SJSA1 (cell line): ENCODE results near the gene CNOT3. TPM values are rescaled to one million over a fixed set of nuclear protein-coding genes. Genes with fewer than 3 reads are reported as not detected.
"Not testable (repeated sequence)": the region's sequence is repeated elsewhere in the genome, so short reads cannot be mapped to it uniquely, and the experiment has no call there.

ENCODE experiments used
- DNase-seq, 2 experiments: peaks; one replicate each; pipeline ENCODE4 v3.0.0-alpha.2; 2015 to 2020; ENCODE audit warnings: low spot score in 2 of 2, low read depth in 1 of 2
- H3K27ac ChIP-seq: fragments of 250-450 bp; sonication (Bioruptor Pico); 2 replicates; pipeline ENCODE4 v1.5.1; 2020; ENCODE audit warnings: mild to moderate bottlenecking, moderate library complexity
- H3K27me3 ChIP-seq: fragments of 250-450 bp; sonication (Bioruptor Pico); replicated peaks from 2 replicates; pipeline ENCODE4 v1.5.1; 2020; ENCODE audit warnings: mild to moderate bottlenecking, moderate library complexity
- H3K36me3 ChIP-seq: fragments of 250-450 bp; sonication (Bioruptor Pico); 2 replicates; pipeline ENCODE4 v1.5.1; 2020; ENCODE audit warnings: mild to moderate bottlenecking
- H3K4me1 ChIP-seq: fragments of 250-450 bp; sonication (Bioruptor Pico); replicated peaks from 2 replicates; pipeline ENCODE4 v1.6.1; 2021; ENCODE audit warnings: mild to moderate bottlenecking
- H3K4me3 ChIP-seq: fragments of 250-450 bp; sonication (Bioruptor Pico); 2 replicates; pipeline ENCODE4 v1.5.1; 2020; ENCODE audit warnings: mild to moderate bottlenecking
- H3K9me3 ChIP-seq: fragments of 250-450 bp; sonication (Bioruptor Pico); replicated peaks from 2 replicates; pipeline ENCODE4 v1.5.1; 2020; ENCODE audit warnings: mild to moderate bottlenecking
- total RNA-seq: library from RNA; depleted of rRNA; stranded (reverse); fragments of >200 nt; shearing (Covaris generic); gene quantifications from 2 replicates; pipeline ENCODE4 v1.2.3, GENCODE V29; 2014; rRNA removed

The CNOT3 gene
- total RNA-seq, 1 experiment from 2014 or later, result 13.9 TPM

DNA sequence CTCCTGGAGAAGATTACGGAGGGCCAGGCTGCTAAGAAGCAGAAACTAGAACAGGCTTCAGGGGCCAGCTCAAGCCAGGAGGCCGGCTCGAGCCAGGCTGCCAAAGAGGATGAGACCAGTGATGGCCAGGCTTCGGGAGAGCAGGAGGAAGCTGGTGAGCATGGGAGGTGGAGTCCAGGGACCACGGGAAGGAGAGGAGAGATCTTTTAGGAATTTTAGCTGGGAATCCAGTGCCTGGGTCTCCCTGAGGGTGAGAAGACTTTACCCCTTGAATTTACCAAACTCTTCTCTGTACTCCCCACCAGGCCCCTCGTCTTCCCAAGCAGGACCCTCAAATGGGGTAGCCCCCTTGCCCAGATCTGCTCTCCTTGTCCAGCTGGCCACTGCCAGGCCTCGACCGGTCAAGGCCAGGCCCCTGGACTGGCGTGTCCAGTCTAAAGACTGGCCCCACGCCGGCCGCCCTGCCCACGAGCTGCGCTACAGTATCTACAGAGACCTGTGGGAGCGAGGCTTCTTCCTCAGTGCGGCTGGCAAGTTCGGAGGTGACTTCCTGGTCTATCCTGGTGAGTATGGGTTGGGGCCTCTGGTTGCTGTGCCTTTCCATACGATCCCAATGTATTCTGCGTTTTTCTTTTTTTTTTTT is 54.4 kb downstream of the CNOT3 start:
- H3K4me3 ChIP-seq, result peak overlapping the region; percentile 88
- no peaks in the 10 kb centered on the region for H3K27me3 ChIP-seq

DNA sequence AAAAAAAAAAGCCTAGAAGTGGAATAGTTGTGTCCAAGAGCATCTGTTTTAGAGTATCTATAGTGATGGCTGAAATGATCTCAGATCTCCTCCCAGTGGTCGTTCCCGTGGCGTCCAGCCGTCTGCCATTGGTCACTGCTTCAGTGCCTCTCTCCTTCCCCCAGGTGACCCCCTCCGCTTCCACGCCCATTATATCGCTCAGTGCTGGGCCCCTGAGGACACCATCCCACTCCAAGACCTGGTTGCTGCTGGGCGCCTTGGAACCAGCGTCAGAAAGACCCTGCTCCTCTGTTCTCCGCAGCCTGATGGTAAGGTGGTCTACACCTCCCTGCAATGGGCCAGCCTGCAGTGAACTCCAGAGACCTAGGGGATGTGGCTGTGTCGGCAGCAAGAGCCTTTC is 55.4 kb downstream of the CNOT3 start:
- H3K27me3 ChIP-seq, result no peaks in the 10 kb centered on the region
- H3K9me3 ChIP-seq, result no peaks in the 10 kb centered on the region
- peaks cover 11% of the 10 kb centered on the region for H3K4me1 ChIP-seq
- peaks cover 21% of the 10 kb centered on the region for H3K36me3 ChIP-seq
- no peak overlapping the region for H3K4me3 ChIP-seq
- H3K27ac ChIP-seq, result no peak overlapping the region
- DNase-seq, result no peak

More for the DNA sequence above, 54.4 kb downstream of the CNOT3 start:
- no peak for DNase-seq
- H3K4me1 ChIP-seq, result peaks cover 13% of the 10 kb centered on the region
- H3K27ac ChIP-seq, result no peak overlapping the region
- H3K9me3 ChIP-seq, result no peaks in the 10 kb centered on the region
- peaks cover 29% of the 10 kb centered on the region for H3K36me3 ChIP-seq

DNA sequence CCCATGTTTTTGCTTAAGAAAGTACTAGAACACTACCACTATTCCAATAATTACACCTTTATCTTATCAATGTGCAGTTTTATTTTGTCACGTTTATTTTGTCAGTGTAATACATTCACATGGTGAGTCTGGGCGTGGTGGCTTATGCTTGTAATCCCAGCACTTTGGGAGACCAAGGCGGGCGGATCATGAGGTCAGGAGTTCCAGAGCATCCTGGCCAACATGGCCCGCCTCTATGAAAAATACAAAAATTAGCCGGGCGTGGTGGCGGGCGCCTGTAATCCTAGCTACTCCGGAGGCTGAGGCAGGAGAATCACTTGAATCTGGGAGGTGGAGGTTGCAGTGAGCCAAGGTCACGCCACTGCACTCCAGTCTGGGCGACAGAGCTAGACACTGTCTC is 56.9 kb downstream of the CNOT3 start:
- not testable (repeated sequence) for H3K9me3 ChIP-seq, H3K4me3 ChIP-seq

DNA sequence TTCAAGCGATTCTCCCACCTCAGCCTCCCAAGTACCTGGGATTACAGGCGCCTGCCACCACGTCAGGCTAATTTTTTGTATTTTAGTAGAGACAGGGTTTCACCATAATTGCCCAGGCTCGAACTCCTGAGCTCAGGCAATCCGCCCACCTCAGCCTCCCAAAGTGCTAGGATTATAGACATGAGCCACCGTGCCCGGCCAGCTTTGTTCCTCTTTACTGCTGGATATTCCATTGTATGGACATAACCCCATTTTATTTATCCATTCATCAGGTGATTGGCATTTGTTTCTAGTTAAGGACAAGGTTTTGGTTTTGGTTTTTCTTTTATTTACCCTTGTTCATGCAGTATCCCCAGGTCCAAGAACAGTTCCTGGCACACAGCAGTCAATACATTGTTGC is 59.0 kb downstream of the CNOT3 start:
- H3K27ac ChIP-seq, result no peak overlapping the region
- DNase-seq, result no peak
- H3K4me3 ChIP-seq, result no peak overlapping the region
- peaks cover 12% of the 10 kb centered on the region for H3K4me1 ChIP-seq
- H3K9me3 ChIP-seq, result 0 out of 2 replicates have a peak, but pooled peaks cover 2% of the 10 kb centered on the region
- H3K27me3 ChIP-seq, result no peaks in the 10 kb centered on the region
- peaks cover 21% of the 10 kb centered on the region for H3K36me3 ChIP-seq

More for the DNA sequence above, 56.9 kb downstream of the CNOT3 start:
- not testable (repeated sequence) for DNase-seq, H3K27me3 ChIP-seq, H3K27ac ChIP-seq, H3K4me1 ChIP-seq
- peaks cover 16% of the 10 kb centered on the region for H3K36me3 ChIP-seq

DNA sequence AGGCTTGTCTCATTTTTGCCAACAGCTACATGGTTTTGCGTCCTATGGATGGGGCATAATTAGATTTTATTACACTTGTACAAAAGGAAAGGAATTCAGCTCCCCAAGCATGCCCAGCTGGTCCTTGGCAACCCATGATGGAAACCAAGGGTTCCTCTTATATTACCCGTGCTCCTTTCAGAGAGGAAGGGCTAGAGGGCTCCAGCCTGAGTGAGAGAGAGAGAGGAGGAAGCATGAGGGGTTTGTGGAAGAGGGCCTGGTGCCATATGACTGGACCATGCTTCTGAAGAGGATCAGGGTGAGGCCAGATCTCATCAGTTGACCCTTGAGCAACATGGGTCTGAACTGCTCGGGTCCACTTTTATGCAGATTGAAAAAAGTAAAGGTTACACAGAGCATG is 59.6 kb downstream of the CNOT3 start:
- Histone ChIP-seq H3K27me3 (no peaks in the 10 kb centered on the region), H3K36me3 (peaks cover 25% of the 10 kb centered on the region), H3K9me3 (0 out of 2 replicates have a peak, but pooled peaks cover 3% of the 10 kb centered on the region), H3K27ac (no peak overlapping the region), H3K4me3 (no peak overlapping the region), H3K4me1 (peaks cover 14% of the 10 kb centered on the region)
- no peak for DNase-seq

DNA sequence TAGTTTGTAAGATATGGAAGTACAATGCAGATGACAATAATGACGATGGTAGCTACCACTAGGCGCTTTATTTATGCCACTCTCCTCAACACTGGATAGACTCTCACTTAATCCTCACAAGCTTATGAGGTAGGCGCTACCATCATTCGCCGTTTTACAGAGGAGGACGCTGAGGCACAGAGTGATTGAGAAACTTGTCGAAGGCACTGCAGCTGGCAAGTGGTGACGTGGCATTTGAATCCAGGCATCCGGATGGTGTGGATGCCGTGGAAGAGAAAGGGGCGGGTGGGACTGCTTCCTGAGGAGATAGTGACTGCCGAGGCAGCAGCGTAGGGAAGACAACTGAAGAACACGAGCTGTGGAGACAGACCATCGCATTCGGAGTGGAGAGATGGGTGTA is 61.8 kb downstream of the CNOT3 start:
- 0 out of 2 replicates have a peak, but pooled peaks cover 3% of the 10 kb centered on the region for H3K9me3 ChIP-seq
- peaks cover 42% of the 10 kb centered on the region for H3K36me3 ChIP-seq
- no peaks in the 10 kb centered on the region for H3K27me3 ChIP-seq
- H3K4me1 ChIP-seq, result peaks cover 28% of the 10 kb centered on the region
- DNase-seq, result no peak
- no peak overlapping the region for H3K4me3 ChIP-seq
- H3K27ac ChIP-seq, result no peak overlapping the region

DNA sequence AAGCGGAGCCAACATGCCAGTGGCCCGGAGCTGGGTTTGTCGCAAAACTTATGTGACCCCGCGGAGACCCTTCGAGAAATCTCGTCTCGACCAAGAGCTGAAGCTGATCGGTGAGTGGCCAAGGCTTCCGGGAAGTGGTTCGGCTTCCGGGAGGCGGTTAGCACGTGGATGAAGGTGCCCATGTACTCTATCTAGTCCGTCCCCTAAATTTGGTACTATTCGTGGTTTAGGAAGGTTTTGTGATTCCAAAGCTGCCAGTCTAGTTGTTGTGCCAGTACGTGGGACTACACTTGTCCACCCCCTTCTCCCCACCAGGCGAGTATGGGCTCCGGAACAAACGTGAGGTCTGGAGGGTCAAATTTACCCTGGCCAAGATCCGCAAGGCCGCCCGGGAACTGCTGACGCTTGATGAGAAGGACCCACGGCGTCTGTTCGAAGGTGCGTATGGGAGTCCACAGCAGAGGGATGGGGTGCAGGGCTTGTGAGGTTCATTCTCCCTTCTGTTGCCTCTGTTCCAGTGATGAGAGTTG is 63.7 kb downstream of the CNOT3 start:
- Histone ChIP-seq H3K27ac (peak overlapping the region; percentile 82), H3K4me1 (peaks cover 28% of the 10 kb centered on the region), H3K36me3 (peaks cover 56% of the 10 kb centered on the region), H3K9me3 (0 out of 2 replicates have a peak, but pooled peaks cover 3% of the 10 kb centered on the region), H3K4me3 (peak overlapping the region; percentile 62), H3K27me3 (no peaks in the 10 kb centered on the region)
- DNase-seq, result no peak

DNA sequence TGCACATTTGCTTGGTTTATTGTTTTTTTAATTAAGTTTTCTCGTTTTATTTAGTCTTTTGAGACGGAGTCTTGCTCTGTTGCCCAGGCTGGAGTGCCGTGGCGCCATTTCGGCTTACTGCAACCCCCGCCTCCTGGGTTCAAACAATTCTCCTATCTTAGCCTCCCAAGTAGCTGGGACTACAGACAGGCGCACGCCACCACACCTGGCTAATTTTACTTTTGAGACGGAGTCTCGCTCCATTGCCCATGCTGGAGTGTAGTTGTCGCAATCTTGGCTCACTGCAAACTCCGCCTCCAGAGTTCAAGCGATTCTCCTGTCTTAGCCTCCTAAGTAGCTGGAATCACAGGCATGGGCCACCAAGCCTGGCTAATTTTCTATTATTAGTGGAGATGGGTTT is 64.4 kb downstream of the CNOT3 start:
- Histone ChIP-seq H3K36me3 (peaks cover 64% of the 10 kb centered on the region), H3K27me3 (no peaks in the 10 kb centered on the region), H3K4me1 (peaks cover 31% of the 10 kb centered on the region), H3K4me3 (peak overlapping the region; percentile 62), H3K9me3 (0 out of 2 replicates have a peak, but pooled peaks cover 3% of the 10 kb centered on the region), H3K27ac (no peak overlapping the region)
- no peak for DNase-seq

DNA sequence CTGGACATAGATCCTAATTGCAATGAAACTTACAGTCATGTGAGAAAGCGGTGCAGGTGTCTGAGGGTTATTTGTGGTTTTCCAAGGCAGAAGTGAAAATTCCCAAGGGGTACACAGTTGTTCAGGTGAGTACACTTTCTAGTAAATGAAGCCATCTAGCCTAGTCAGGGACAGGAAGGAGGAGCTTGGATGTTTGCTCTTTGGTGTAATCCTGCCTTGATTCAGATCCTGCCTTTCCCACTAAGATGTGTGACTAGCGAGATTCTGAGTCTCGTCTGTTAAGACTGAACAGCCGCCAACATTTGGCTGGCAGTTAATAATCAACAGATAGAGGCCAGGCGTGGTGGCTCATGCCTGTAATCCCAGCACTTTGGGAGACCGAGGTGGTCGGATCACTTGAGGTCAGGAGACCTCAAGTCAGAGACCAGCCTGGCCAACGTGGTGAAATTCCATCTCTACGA is 65.6 kb downstream of the CNOT3 start:
- no peak overlapping the region for H3K27ac ChIP-seq
- no peak overlapping the region for H3K4me3 ChIP-seq
- H3K36me3 ChIP-seq, result peaks cover 76% of the 10 kb centered on the region
- no peaks in the 10 kb centered on the region for H3K27me3 ChIP-seq
- no peak for DNase-seq
- peaks cover 36% of the 10 kb centered on the region for H3K4me1 ChIP-seq
- H3K9me3 ChIP-seq, result 0 out of 2 replicates have a peak, but pooled peaks cover 3% of the 10 kb centered on the region

DNA sequence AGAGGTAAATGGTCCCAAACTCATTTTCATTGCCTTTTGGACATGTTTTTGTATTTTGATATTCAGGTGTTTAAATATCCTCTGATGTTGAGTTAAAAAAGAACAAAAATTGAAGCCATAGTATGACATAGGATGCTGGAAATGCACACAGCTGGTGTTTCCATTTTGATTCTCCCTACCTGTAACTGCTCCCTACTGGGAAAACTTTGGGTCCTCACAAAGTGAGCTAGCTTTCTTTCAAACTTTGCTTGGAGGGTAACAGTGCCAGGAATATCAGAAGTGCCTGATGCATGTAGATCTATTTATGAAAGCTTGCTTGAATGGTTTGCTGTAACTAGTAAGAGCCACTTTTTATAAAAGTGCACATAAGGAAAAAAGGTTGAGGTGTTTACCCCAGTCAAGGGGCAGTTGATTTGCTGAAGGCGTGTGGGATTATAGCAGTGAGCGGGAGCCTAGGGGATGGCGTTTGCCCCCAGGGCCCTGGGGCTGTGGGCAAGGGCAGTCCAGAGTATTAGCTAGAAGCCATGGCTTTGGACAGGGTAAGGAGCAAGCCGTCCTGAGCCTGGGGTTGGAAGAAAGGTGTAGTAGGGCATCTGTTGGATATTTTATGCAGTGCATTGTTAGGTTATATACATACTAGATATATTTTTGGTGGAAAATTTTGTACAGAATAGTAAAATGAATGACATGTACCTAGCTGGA is 67.4 kb downstream of the CNOT3 start:
- no peaks in the 10 kb centered on the region for H3K27me3 ChIP-seq
- H3K4me1 ChIP-seq, result peaks cover 53% of the 10 kb centered on the region
- H3K4me3 ChIP-seq, result no peak overlapping the region
- no peak for DNase-seq
- H3K36me3 ChIP-seq, result peaks cover 90% of the 10 kb centered on the region
- 0 out of 2 replicates have a peak, but pooled peaks cover 3% of the 10 kb centered on the region for H3K9me3 ChIP-seq
- H3K27ac ChIP-seq, result no peak overlapping the region

Other genes with a start within 250 kb of the CNOT3 start
- gene CACNG7, start 228.5 kb upstream of the CNOT3 start, total RNA-seq, result not detected in 2 replicates
- gene CACNG8, start 174.8 kb upstream of the CNOT3 start, total RNA-seq, result not detected in 2 replicates
- 0.11 TPM in 1 of 2 replicates, not detected in the other for gene CACNG6, start 146.1 kb upstream of the CNOT3 start, total RNA-seq
- not detected in 2 replicates for gene VSTM1, start 73.9 kb upstream of the CNOT3 start, total RNA-seq
- not detected in 2 replicates for gene TARM1, start 56.4 kb upstream of the CNOT3 start, total RNA-seq
- gene OSCAR, start 37.0 kb upstream of the CNOT3 start, total RNA-seq, result not detected in 2 replicates
- 24.2 and 51.7 TPM in 2 replicates for gene NDUFA3, start 34.9 kb upstream of the CNOT3 start, total RNA-seq
- 31.7 and 48.5 TPM in 2 replicates for gene TFPT, start 22.1 kb upstream of the CNOT3 start, total RNA-seq
- gene PRPF31, start 22.0 kb upstream of the CNOT3 start, total RNA-seq, result 70.6 and 79.9 TPM in 2 replicates
- 15.8 and 18.9 TPM in 2 replicates for gene LENG1, start 22.0 kb downstream of the CNOT3 start, total RNA-seq
- gene TMC4, start 35.4 kb downstream of the CNOT3 start, total RNA-seq, result 0.11 TPM in 1 of 2 replicates, not detected in the other
- 97.7 and 118 TPM in 2 replicates for gene MBOAT7, start 51.8 kb downstream of the CNOT3 start, total RNA-seq
- 85.4 and 106 TPM in 2 replicates for gene TSEN34, start 53.5 kb downstream of the CNOT3 start, total RNA-seq
- 1,209 and 2,142 TPM in 2 replicates for gene RPS9, start 63.1 kb downstream of the CNOT3 start, total RNA-seq
- not detected in 2 replicates for gene LILRB3, start 85.2 kb downstream of the CNOT3 start, total RNA-seq
- gene LILRA6, start 105.0 kb downstream of the CNOT3 start, total RNA-seq, result not detected in 2 replicates
- gene LILRB5, start 119.5 kb downstream of the CNOT3 start, total RNA-seq, result not detected in 2 replicates
- not detected in 2 replicates for gene LILRB2, start 143.3 kb downstream of the CNOT3 start, total RNA-seq
- gene LILRA5, start 175.4 kb downstream of the CNOT3 start, total RNA-seq, result not detected in 2 replicates
- not detected in 2 replicates for gene LILRA4, start 201.4 kb downstream of the CNOT3 start, total RNA-seq
- not detected in 2 replicates for gene LAIR1, start 227.2 kb downstream of the CNOT3 start, total RNA-seq